ENCODE data around the gene MAOA.
"Not testable (repeated sequence)": the region's sequence is repeated elsewhere in the genome, so short reads cannot be mapped to it uniquely, and the experiment has no call there.

The MAOA gene

GRCh38 chrX:43663173-43663572, 7.1 kb downstream of the MAOA start:
- no peak for DNase-seq (ENCODE audit: low spot score)

- no peak for DNase-seq (ENCODE audit: low spot score)
Observed at GRCh38 chrX:43664258-43664657, 8.2 kb downstream of the MAOA start.

- no peak for DNase-seq (ENCODE audit: low spot score)
Observed at GRCh38 chrX:43664708-43665107, 8.6 kb downstream of the MAOA start.

GRCh38 chrX:43666311-43666912, 10.3 kb downstream of the MAOA start:
- DNase-seq (ENCODE audit: low spot score) = no peak

GRCh38 chrX:43675965-43676628, 20.0 kb downstream of the MAOA start:
- not testable (repeated sequence) for DNase-seq (ENCODE audit: low spot score)

- no peak for DNase-seq (ENCODE audit: low spot score)
Observed at GRCh38 chrX:43676971-43677572, 21.0 kb downstream of the MAOA start.

- no peak for DNase-seq (ENCODE audit: low spot score)
Observed at GRCh38 chrX:43677993-43678392, 21.9 kb downstream of the MAOA start.

GRCh38 chrX:43679058-43679457, 23.0 kb downstream of the MAOA start:
- no peak for DNase-seq (ENCODE audit: low spot score)

- DNase-seq (ENCODE audit: low spot score) = no peak
Observed at GRCh38 chrX:43679778-43680177, 23.7 kb downstream of the MAOA start.

- no peak for DNase-seq (ENCODE audit: low spot score)
Observed at GRCh38 chrX:43682726-43683125, 26.6 kb downstream of the MAOA start.

- no peak for DNase-seq (ENCODE audit: low spot score)
Observed at GRCh38 chrX:43685221-43685620, 29.1 kb downstream of the MAOA start.

- no peak for DNase-seq (ENCODE audit: low spot score)
Observed at GRCh38 chrX:43688586-43688985, 32.5 kb downstream of the MAOA start.

- no peak for DNase-seq (ENCODE audit: low spot score)
Observed at GRCh38 chrX:43693602-43694406, 37.7 kb downstream of the MAOA start.

GRCh38 chrX:43699475-43699874, 43.4 kb downstream of the MAOA start:
- DNase-seq (ENCODE audit: low spot score) = no peak

- DNase-seq (ENCODE audit: low spot score) = no peak
Observed at GRCh38 chrX:43702079-43702524, 46.0 kb downstream of the MAOA start.

GRCh38 chrX:43702660-43703059, 46.6 kb downstream of the MAOA start:
- no peak for DNase-seq (ENCODE audit: low spot score)

GRCh38 chrX:43703211-43703791, 47.2 kb downstream of the MAOA start:
- DNase-seq (ENCODE audit: low spot score) = no peak

GRCh38 chrX:43706786-43707370, 50.8 kb downstream of the MAOA start:
- DNase-seq (ENCODE audit: low spot score) = no peak

GRCh38 chrX:43707812-43708548, 51.9 kb downstream of the MAOA start:
- no peak for DNase-seq (ENCODE audit: low spot score)

- no peak for DNase-seq (ENCODE audit: low spot score)
Observed at GRCh38 chrX:43716144-43716543, 60.0 kb downstream of the MAOA start.

GRCh38 chrX:43716696-43717095, 60.6 kb downstream of the MAOA start:
- no peak for DNase-seq (ENCODE audit: low spot score)
